Transverse colon (tissue), 3 donors: ENCODE data around the gene RAB5IF.
"Not testable (repeated sequence)": the region's sequence is repeated elsewhere in the genome, so short reads cannot be mapped to it uniquely, and the experiment has no call there.

ENCODE experiments used
- CTCF ChIP-seq, 5 experiments: fragments of 200-600 bp in 3 of 5; fragments of 450-650 bp in 2 of 5; sonication (generic) in 3 of 5; IDR thresholded peaks; 1 replicate in 2 of 5; 2 replicates in 3 of 5; pipeline ENCODE4 v1.5.1; 2016 to 2017; ENCODE audit warnings: antibody characterized with exemption in 5 of 5, inconsistent platforms in 3 of 5, mild to moderate bottlenecking in 2 of 5, moderate library complexity in 1 of 5
- EP300 ChIP-seq: sonication (generic); formaldehyde crosslinking; IDR thresholded peaks from one replicate; pipeline ENCODE4 v1.6.1; 2017; ENCODE audit warnings: antibody characterized with exemption, low read depth

GRCh38 chr20:36608388-36608728 is 2.8 kb downstream of the RAB5IF start:
- TF ChIP-seq CTCF (IDR thresholded peaks at IDR 0.05); EP300: not testable (repeated sequence)
